CD14-positive monocyte (primary cell): ENCODE data around the gene MLLT3. TPM values are rescaled to one million over a fixed set of nuclear protein-coding genes. Genes with fewer than 3 reads are reported as not detected.

Source experiments
- DNase-seq, 3 donors: peaks; one replicate each; pipeline ENCODE4 v3.0.0-alpha.2; 2011 to 2022
- H2AFZ ChIP-seq: 2 replicates; pipeline ENCODE4 v1.6.0; 2012; ENCODE audit warnings: mild to moderate bottlenecking, low read depth, low read length, inconsistent platforms; ENCODE audit not compliant: insufficient read depth, poor library complexity, severe bottlenecking
- H3K27ac ChIP-seq, 2 donors: 1 replicate in 1 of 2; 2 replicates in 1 of 2; pipeline ENCODE4 v1.5.1; 2012 to 2013; ENCODE audit warnings: low read length in 2 of 2, control low read depth in 1 of 2, inconsistent platforms in 1 of 2, low read depth in 1 of 2, mild to moderate bottlenecking in 1 of 2
- H3K27me3 ChIP-seq, 2 donors: one replicate each; pipeline versions ENCODE4 v1.6.0 to v1.6.1; 2011 to 2013; ENCODE audit warnings: low read length in 2 of 2; ENCODE audit not compliant: control insufficient read depth in 2 of 2, insufficient read depth in 2 of 2
- H3K36me3 ChIP-seq, 2 donors: replicated peaks in 1 of 2; 1 replicate in 1 of 2; 2 replicates in 1 of 2; pipeline versions ENCODE4 v1.5.1 to v1.6.1; 2012 to 2013; ENCODE audit warnings: low read length in 2 of 2, control low read depth in 1 of 2, inconsistent platforms in 1 of 2, mild to moderate bottlenecking in 1 of 2; ENCODE audit not compliant: insufficient read depth in 2 of 2, control insufficient read depth in 1 of 2
- H3K4me1 ChIP-seq, 2 donors: 1 replicate in 1 of 2; 2 replicates in 1 of 2; pipeline versions ENCODE4 v1.5.1 to v1.6.1; 2012 to 2013; ENCODE audit warnings: low read length in 2 of 2, control low read depth in 1 of 2, inconsistent platforms in 1 of 2, mild to moderate bottlenecking in 1 of 2, moderate library complexity in 1 of 2; ENCODE audit not compliant: insufficient read depth in 2 of 2, control insufficient read depth in 1 of 2
- H3K4me2 ChIP-seq: replicated peaks from 2 replicates; pipeline ENCODE3; 2012; ENCODE audit warnings: low read length, moderate library complexity, mild to moderate bottlenecking; ENCODE audit not compliant: poor library complexity, severe bottlenecking; ENCODE audit errors: extremely low read depth
- H3K4me3 ChIP-seq, 3 experiments: fragments of 200-600 bp in 1 of 3; sonication (generic) in 1 of 3; replicated peaks in 1 of 3; 1 replicate in 2 of 3; 2 replicates in 1 of 3; pipeline ENCODE4 v1.5.1; 2011 to 2013; ENCODE audit warnings: low read length in 3 of 3, mild to moderate bottlenecking in 3 of 3, control low read depth in 2 of 3, low read depth in 2 of 3, inconsistent platforms in 1 of 3, moderate library complexity in 1 of 3
- H3K79me2 ChIP-seq: 2 replicates; pipeline ENCODE4 v1.6.0; 2012; ENCODE audit warnings: mild to moderate bottlenecking, control low read depth, inconsistent platforms, low read length, moderate library complexity; ENCODE audit not compliant: insufficient read depth
- H3K9ac ChIP-seq: 2 replicates; pipeline ENCODE4 v1.6.0; 2017; ENCODE audit warnings: low read length, mild to moderate bottlenecking; ENCODE audit not compliant: insufficient read depth, poor library complexity, severe bottlenecking
- H3K9me3 ChIP-seq, 2 donors: replicated peaks in 1 of 2; 1 replicate in 1 of 2; 2 replicates in 1 of 2; pipeline versions ENCODE4 v1.5.1 to v1.6.1; 2012 to 2013; ENCODE audit warnings: low read length in 2 of 2, control low read depth in 1 of 2; ENCODE audit not compliant: control insufficient read depth in 1 of 2, insufficient read depth in 1 of 2
- H4K20me1 ChIP-seq: 2 replicates; pipeline ENCODE4 v1.6.0; 2012; ENCODE audit warnings: mild to moderate bottlenecking, low read length, control low read depth, moderate library complexity; ENCODE audit not compliant: insufficient read depth
- H3K27ac Mint-ChIP-seq, 7 donors: one replicate each; pipeline ENCODE4 v1.8.0; 2020; ENCODE audit warnings: mild to moderate bottlenecking in 7 of 7, mixed read lengths in 7 of 7, moderate library complexity in 6 of 7, inconsistent platforms in 2 of 7
- H3K27me3 Mint-ChIP-seq, 3 donors: one replicate each; pipeline ENCODE4 v1.8.0; 2021 to 2022; ENCODE audit warnings: low read depth in 3 of 3, mild to moderate bottlenecking in 3 of 3, mixed read lengths in 3 of 3, moderate library complexity in 3 of 3, inconsistent platforms in 1 of 3
- H3K36me3 Mint-ChIP-seq, 2 donors: one replicate each; pipeline ENCODE4 v1.8.0; 2020; ENCODE audit warnings: mixed read lengths in 2 of 2, inconsistent platforms in 1 of 2, mild to moderate bottlenecking in 1 of 2
- H3K4me1 Mint-ChIP-seq: one replicate; pipeline ENCODE4 v1.8.0; 2020; ENCODE audit warnings: mild to moderate bottlenecking, mixed read lengths
- H3K4me3 Mint-ChIP-seq, 2 donors: one replicate each; pipeline ENCODE4 v1.8.0; 2020; ENCODE audit warnings: mild to moderate bottlenecking in 2 of 2, mixed read lengths in 2 of 2, moderate library complexity in 1 of 2
- H3K9me3 Mint-ChIP-seq, 7 donors: one replicate each; pipeline ENCODE4 v1.8.0; 2020 to 2022; ENCODE audit warnings: mixed read lengths in 7 of 7, mild to moderate bottlenecking in 6 of 7, moderate library complexity in 6 of 7, inconsistent platforms in 2 of 7
- WGBS: methylation state at CpG from one replicate; pipeline ENCODE4 v1.1.5; 2013; ENCODE audit warnings: missing lambda C conversion rate; ENCODE audit not compliant: insufficient coverage; 5-methylcytosine and 5-hydroxymethylcytosine counted together
- intact Hi-C, 2 donors: fragments of 100-400 bp; cut with micrococcal nuclease; formaldehyde crosslinking; loops; one replicate each; pipeline versions ENCODE4 v1.15.0 to v1.15.1; 2023
- polyA plus RNA-seq, 3 donors: library from polyadenylated mRNA; depleted of rRNA in 1 of 3; unstranded in 2 of 3; stranded (reverse) in 1 of 3; fragments of 300-500 nt in 2 of 3; fragments of >200 nt in 1 of 3; fragmentation: Illumina TruSeq in 2 of 3; gene quantifications; 1 replicate in 2 of 3; 2 replicates in 1 of 3; pipeline ENCODE4 v1.2.3, GENCODE V29; 2012 to 2021
- TF ChIP-seq, protein P1 (sequence below): fragments of 200-600 bp; IDR thresholded peaks from one replicate; pipeline ENCODE4 v1.8.0; 2022; ENCODE audit warnings: antibody characterized with exemption, mild to moderate bottlenecking

The MLLT3 gene
- polyA plus RNA-seq, 3 donors = 0.81 to 2.3 (median 1.5) TPM

DNA sequence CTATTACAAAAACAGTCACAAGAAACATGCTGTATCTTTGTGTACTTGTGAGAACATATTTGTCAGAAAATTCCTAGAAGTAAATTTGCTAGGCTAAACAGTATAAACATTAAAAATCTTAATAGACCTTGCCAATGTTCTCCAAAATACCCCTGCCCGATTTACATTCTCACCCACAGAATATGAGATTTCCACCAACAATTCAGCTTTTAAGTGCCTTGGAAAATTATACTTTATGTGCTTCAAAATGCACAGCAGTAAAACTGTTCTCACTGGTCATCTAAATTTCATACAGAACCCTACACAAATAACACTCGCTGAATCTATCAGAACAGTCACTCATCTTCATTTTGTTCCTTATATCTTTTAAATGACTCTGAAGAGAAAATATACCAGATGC is 5.5 kb downstream of the MLLT3 start:
- intact Hi-C loops = no loop called here
- Mint-ChIP-seq H3K27ac (no peak overlapping the region), H3K4me1 (peaks cover 13% of the 10 kb centered on the region), H3K4me3 (no peak overlapping the region), H3K36me3 (peaks cover 2 to 4% of the 10 kb centered on the region in 2 donors), H3K27me3 (peaks cover 15 to 28% (median 28%) of the 10 kb centered on the region in 3 donors), H3K9me3 (peaks cover 0 to 5% (median 0%) of the 10 kb centered on the region in 7 donors)
- H3K36me3 ChIP-seq = no peaks in the 10 kb centered on the region
- H3K9me3 ChIP-seq = no peaks in the 10 kb centered on the region
- WGBS = no CpG with 5 or more reads among the region's 2 CpGs
- DNase-seq = no peak
- no peaks in the 10 kb centered on the region for H4K20me1 ChIP-seq
- H3K4me2 ChIP-seq = no peak overlapping the region
- peaks cover 12 to 15% of the 10 kb centered on the region in 2 donors for H3K4me1 ChIP-seq
- H3K27ac ChIP-seq = no peak overlapping the region
- TF ChIP-seq, protein P1, sequence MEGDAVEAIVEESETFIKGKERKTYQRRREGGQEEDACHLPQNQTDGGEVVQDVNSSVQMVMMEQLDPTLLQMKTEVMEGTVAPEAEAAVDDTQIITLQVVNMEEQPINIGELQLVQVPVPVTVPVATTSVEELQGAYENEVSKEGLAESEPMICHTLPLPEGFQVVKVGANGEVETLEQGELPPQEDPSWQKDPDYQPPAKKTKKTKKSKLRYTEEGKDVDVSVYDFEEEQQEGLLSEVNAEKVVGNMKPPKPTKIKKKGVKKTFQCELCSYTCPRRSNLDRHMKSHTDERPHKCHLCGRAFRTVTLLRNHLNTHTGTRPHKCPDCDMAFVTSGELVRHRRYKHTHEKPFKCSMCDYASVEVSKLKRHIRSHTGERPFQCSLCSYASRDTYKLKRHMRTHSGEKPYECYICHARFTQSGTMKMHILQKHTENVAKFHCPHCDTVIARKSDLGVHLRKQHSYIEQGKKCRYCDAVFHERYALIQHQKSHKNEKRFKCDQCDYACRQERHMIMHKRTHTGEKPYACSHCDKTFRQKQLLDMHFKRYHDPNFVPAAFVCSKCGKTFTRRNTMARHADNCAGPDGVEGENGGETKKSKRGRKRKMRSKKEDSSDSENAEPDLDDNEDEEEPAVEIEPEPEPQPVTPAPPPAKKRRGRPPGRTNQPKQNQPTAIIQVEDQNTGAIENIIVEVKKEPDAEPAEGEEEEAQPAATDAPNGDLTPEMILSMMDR = no peak
- no peak overlapping the region for H3K9ac ChIP-seq
- H3K4me3 ChIP-seq = no peak overlapping the region
- no peak overlapping the region for H2AFZ ChIP-seq
- no peaks in the 10 kb centered on the region for H3K79me2 ChIP-seq
- peaks cover 8 to 24% of the 10 kb centered on the region in 2 donors for H3K27me3 ChIP-seq

DNA sequence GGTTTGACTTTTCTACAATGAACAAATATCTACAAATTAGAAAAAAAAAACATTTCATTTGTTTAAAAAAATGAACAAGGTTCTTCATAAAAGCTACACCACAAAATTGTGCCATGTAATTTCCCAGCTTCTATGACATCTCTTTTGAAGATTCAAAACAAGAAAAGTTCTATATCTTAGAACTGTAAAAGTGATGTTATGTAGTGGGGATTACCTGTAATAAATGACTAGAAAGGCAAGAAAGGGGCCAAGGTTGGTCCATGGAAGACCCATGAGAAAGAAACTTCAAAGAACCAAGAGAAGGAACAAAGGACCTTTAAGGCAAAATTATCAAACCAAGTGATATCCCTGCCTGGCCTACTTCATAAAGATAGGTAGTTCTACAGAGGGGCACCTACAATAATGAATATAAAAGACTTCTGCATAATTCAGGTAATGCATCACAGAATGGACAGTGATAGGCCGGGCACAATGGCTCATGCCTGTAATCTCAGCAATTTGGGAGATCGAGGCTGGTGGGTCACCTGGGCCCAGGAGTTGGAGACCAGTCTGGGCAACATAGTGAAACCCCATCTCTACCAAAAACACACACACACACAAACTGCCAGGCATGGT is 7.6 kb downstream of the MLLT3 start:
- Mint-ChIP-seq H3K27ac (no peak overlapping the region), H3K36me3 (peaks cover 1 to 2% of the 10 kb centered on the region in 2 donors), H3K9me3 (no peaks in the 10 kb centered on the region), H3K4me1 (peaks cover 9% of the 10 kb centered on the region), H3K4me3 (no peak overlapping the region), H3K27me3 (peaks cover 5 to 12% (median 10%) of the 10 kb centered on the region in 3 donors)
- H4K20me1 ChIP-seq = no peaks in the 10 kb centered on the region
- no peak overlapping the region for H3K4me3 ChIP-seq
- DNase-seq = no peak
- H2AFZ ChIP-seq = no peak overlapping the region
- H3K4me1 ChIP-seq = peaks cover 1% of the 10 kb centered on the region in 2 donors
- no peak overlapping the region for H3K4me2 ChIP-seq
- intact Hi-C loops = no loop called here
- no peak overlapping the region for H3K9ac ChIP-seq
- WGBS = 100% methylated on average over 2 of the region's 2 CpGs
- H3K9me3 ChIP-seq = no peaks in the 10 kb centered on the region
- H3K79me2 ChIP-seq = no peaks in the 10 kb centered on the region
- H3K27me3 ChIP-seq = peaks cover 3 to 9% of the 10 kb centered on the region in 2 donors
- H3K36me3 ChIP-seq = no peaks in the 10 kb centered on the region
- no peak overlapping the region for H3K27ac ChIP-seq
- TF ChIP-seq, protein P1 = no peak
